GM21447 (cell line): ENCODE results near the gene UBE2L6.

Experiments
- ATAC-seq: cut with Tn5 transposase; IDR thresholded peaks from one replicate; pipeline ENCODE4 v1.9.1; 2021; ENCODE audit not compliant: unreplicated experiment

The UBE2L6 gene

GRCh38 chr11:57501953-57502352, 65.5 kb downstream of the UBE2L6 start:
- no peak for ATAC-seq
